Glutamatergic neuron (in vitro differentiated cells): ENCODE measurements around the gene NCF4. TPM values are rescaled to one million over a fixed set of nuclear protein-coding genes. Genes with fewer than 3 reads are reported as not detected.

Experiments used
- DNase-seq: peaks from one replicate; pipeline ENCODE4 v3.0.0; 2022
- H3K27ac Mint-ChIP-seq: one replicate; pipeline ENCODE4 v1.8.0; 2020; ENCODE audit warnings: mild to moderate bottlenecking, mixed read lengths, inconsistent platforms; ENCODE audit not compliant: unreplicated experiment
- H3K27me3 Mint-ChIP-seq: one replicate; pipeline ENCODE4 v1.8.0; 2020; ENCODE audit warnings: mild to moderate bottlenecking, moderate library complexity, mixed read lengths, inconsistent platforms; ENCODE audit not compliant: unreplicated experiment
- H3K36me3 Mint-ChIP-seq: one replicate; pipeline ENCODE4 v1.8.0; 2020; ENCODE audit warnings: mild to moderate bottlenecking, mixed read lengths, inconsistent platforms; ENCODE audit not compliant: unreplicated experiment
- H3K4me1 Mint-ChIP-seq: one replicate; pipeline ENCODE4 v1.8.0; 2020; ENCODE audit warnings: mild to moderate bottlenecking, low read depth, mixed read lengths, inconsistent platforms; ENCODE audit not compliant: unreplicated experiment
- H3K4me3 Mint-ChIP-seq: one replicate; pipeline ENCODE4 v1.8.0; 2020; ENCODE audit warnings: mild to moderate bottlenecking, mixed read lengths, inconsistent platforms; ENCODE audit not compliant: unreplicated experiment
- H3K9me3 Mint-ChIP-seq: one replicate; pipeline ENCODE4 v1.8.0; 2020; ENCODE audit warnings: mild to moderate bottlenecking, moderate library complexity, mixed read lengths, inconsistent platforms; ENCODE audit not compliant: unreplicated experiment
- total RNA-seq: library from RNA; stranded (reverse); fragmentation: NEBNext Ultra II Directional; extraction: Animal tissue kit (Norgen Biotek cat#: 25700); gene quantifications from one replicate; pipeline ENCODE4 v1.2.1, GENCODE V29; 2021; ENCODE audit not compliant: unreplicated experiment
- TF ChIP-seq, protein P1 (sequence below): fragments of 200-600 bp; sonication (generic); IDR thresholded peaks from one replicate; pipeline ENCODE4 v1.5.0; 2021; ENCODE audit not compliant: partially characterized antibody, unreplicated experiment

The NCF4 gene
- total RNA-seq, 1 donor from 2014 or later, result not detected

DNA sequence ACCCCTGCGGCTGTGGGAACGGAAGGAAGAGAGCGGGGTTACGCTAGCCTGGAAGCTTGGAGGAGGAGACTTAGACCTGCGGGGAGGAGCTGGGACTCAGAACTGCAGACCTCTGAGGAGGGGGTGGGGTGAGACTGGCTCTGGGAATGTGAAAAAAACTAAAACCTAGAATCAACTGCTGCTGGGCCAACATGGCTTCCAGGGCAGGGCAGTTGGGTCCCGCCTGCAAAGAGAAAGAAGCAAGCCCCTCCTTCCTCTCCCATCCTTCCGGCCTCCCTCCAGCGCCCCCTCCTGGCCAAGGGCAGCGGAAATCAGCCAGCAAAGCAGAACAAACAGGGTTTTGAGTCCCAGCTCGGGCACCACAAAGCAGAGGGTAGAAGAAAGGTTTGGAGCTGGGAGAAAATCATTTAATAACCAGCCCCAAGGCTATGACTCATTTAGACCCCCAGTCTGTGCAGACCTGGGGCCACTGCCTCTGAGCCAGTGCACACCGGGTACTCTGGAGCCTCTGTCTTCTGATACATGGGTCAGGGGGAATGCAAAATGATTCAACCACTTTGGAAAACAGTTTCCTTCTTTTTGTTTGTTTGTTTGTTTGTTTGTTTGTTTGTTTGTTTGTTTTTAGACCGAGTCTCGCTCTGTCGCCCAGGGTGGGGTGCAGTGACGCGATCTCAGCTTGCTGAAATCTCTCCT is 7.3 kb upstream of the NCF4 start:
- H3K9me3 Mint-ChIP-seq, result peaks cover 4% of the 10 kb centered on the region
- no peak overlapping the region for H3K4me3 Mint-ChIP-seq
- TF ChIP-seq, protein P1, sequence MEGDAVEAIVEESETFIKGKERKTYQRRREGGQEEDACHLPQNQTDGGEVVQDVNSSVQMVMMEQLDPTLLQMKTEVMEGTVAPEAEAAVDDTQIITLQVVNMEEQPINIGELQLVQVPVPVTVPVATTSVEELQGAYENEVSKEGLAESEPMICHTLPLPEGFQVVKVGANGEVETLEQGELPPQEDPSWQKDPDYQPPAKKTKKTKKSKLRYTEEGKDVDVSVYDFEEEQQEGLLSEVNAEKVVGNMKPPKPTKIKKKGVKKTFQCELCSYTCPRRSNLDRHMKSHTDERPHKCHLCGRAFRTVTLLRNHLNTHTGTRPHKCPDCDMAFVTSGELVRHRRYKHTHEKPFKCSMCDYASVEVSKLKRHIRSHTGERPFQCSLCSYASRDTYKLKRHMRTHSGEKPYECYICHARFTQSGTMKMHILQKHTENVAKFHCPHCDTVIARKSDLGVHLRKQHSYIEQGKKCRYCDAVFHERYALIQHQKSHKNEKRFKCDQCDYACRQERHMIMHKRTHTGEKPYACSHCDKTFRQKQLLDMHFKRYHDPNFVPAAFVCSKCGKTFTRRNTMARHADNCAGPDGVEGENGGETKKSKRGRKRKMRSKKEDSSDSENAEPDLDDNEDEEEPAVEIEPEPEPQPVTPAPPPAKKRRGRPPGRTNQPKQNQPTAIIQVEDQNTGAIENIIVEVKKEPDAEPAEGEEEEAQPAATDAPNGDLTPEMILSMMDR, result peak; percentile 86
- H3K27ac Mint-ChIP-seq, result peak overlapping the region; percentile 56
- DNase-seq, result peak; percentile 94
- H3K4me1 Mint-ChIP-seq, result peaks cover 8% of the 10 kb centered on the region
- no peaks in the 10 kb centered on the region for H3K36me3 Mint-ChIP-seq
- peaks cover 6% of the 10 kb centered on the region for H3K27me3 Mint-ChIP-seq

DNA sequence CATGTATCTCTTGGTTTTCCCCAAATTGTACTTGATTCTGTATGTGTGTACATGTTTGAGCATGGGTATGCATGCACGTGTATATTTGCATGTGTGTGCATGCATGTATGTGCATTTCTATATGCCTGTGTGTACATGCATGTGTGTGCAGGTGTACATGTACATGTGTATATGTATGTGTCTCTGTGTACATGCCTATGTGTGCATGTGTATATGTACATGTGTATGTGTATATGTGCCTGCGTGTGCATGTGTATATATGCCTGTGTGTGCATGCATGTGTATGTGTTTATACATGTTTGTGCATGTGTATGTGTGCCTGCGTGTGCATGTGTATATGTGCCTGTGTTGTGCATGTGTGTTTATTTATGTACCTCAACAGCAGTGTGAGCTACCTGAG is 5.3 kb upstream of the NCF4 start:
- H3K9me3 Mint-ChIP-seq, result peaks cover 4% of the 10 kb centered on the region
- H3K27ac Mint-ChIP-seq, result no peak overlapping the region
- H3K4me3 Mint-ChIP-seq, result no peak overlapping the region
- DNase-seq, result no peak
- TF ChIP-seq, protein P1, result no peak
- H3K36me3 Mint-ChIP-seq, result no peaks in the 10 kb centered on the region
- peaks cover 4% of the 10 kb centered on the region for H3K27me3 Mint-ChIP-seq
- H3K4me1 Mint-ChIP-seq, result peaks cover 8% of the 10 kb centered on the region

DNA sequence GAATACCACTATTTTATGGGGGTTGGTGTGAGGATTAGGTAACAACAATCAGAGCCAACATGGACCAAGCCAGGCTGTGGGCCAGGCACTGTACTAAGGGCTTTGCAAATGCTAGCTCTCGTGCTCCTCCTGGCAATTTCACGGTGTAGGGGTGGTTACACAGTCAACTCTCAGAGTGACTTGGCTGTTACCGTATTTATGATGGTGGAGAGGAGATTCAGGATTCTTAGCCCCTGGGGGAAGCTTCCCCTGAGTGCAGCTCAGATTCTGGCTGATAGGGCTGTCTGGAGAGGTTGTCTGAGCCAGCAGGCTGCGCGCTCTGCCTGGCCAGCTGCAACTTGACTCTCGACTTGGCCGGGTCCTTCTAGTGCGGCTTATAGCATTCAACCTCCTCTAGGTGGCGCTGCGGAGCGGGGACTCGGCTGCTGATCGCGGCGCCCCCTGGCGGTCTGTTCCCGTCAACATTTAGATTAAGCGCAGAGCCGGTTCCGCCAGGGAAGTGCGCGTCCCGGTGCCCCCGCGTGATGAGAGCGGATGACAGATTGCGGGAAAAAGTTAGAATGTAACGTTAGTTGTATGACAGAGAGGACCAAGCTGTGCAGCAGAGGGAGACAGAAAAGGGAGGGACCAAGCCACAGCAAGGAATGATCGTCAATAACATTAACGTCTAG is 4.5 kb upstream of the NCF4 start:
- H3K9me3 Mint-ChIP-seq, result peaks cover 2% of the 10 kb centered on the region
- H3K4me1 Mint-ChIP-seq, result peaks cover 8% of the 10 kb centered on the region
- TF ChIP-seq, protein P1, result peak; percentile 100
- H3K27me3 Mint-ChIP-seq, result peaks cover 4% of the 10 kb centered on the region
- H3K27ac Mint-ChIP-seq, result no peak overlapping the region
- DNase-seq, result peak; percentile 94
- H3K4me3 Mint-ChIP-seq, result no peak overlapping the region
- no peaks in the 10 kb centered on the region for H3K36me3 Mint-ChIP-seq

DNA sequence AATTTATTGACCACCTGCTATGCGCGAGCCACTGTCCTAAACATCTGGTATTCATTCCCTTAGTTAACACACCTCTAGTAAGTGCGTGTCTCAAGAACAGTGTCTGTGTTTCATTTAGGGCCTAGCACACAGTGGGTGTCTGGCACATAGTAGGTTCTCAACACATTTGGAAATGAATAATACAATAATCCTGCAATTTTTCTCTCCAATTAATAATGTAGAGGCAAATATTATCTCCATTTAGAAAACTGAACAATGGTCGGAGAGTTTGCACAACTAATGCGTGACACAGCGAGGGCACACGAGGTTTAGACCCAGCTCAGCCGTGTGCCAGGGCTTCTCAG is 4.0 kb upstream of the NCF4 start:
- no peaks in the 10 kb centered on the region for H3K36me3 Mint-ChIP-seq
- H3K4me1 Mint-ChIP-seq, result peaks cover 8% of the 10 kb centered on the region
- peaks cover 2% of the 10 kb centered on the region for H3K9me3 Mint-ChIP-seq
- no peak overlapping the region for H3K27ac Mint-ChIP-seq
- DNase-seq, result no peak
- TF ChIP-seq, protein P1, result no peak
- peaks cover 7% of the 10 kb centered on the region for H3K27me3 Mint-ChIP-seq
- no peak overlapping the region for H3K4me3 Mint-ChIP-seq

DNA sequence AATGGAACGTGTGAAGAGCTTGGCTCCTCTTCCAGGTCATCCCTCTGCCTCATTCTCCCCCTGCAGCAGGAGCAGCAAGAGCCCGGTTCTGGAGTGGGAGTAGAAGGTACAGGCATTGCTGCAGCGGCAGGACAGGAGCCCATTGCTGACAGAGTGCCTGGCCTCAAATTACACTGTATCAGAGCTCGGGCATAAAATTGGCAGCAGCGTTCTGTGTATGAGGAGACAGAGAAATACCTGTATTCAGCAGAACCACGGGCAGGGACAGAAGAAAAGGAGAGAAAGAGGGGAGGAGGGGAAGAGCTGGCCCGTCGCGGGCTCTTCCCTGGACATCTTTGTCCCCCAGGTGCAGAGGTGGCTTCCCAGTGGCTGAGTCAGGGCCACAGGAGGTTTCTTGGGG is 2.6 kb upstream of the NCF4 start:
- H3K27me3 Mint-ChIP-seq, result peaks cover 7% of the 10 kb centered on the region

More for the DNA sequence above, 2.6 kb upstream of the NCF4 start:
- peaks cover 7% of the 10 kb centered on the region for H3K4me1 Mint-ChIP-seq
- DNase-seq, result no peak
- TF ChIP-seq, protein P1, result no peak
- H3K9me3 Mint-ChIP-seq, result peaks cover 2% of the 10 kb centered on the region
- no peak overlapping the region for H3K27ac Mint-ChIP-seq
- H3K36me3 Mint-ChIP-seq, result no peaks in the 10 kb centered on the region
- no peak overlapping the region for H3K4me3 Mint-ChIP-seq
